Astrocyte of the spinal cord (primary cell): ENCODE measurements around the gene COL9A1.

Source experiments
- DNase-seq: peaks from one replicate; pipeline ENCODE4 v3.0.0; 2011; ENCODE audit warnings: low read depth, low spot score
- H3K4me3 ChIP-seq: 2 replicates; pipeline ENCODE4 v1.5.1; 2011; ENCODE audit warnings: low read depth, mild to moderate bottlenecking, low read length, moderate library complexity
- CTCF ChIP-seq: IDR thresholded peaks from 2 replicates; pipeline ENCODE4 v1.5.1; 2012; ENCODE audit warnings: low read depth, mild to moderate bottlenecking, low read length, inconsistent platforms
- in situ Hi-C: cut with HindIII; loops from 2 replicates; pipeline ENCODE4 v1.10.0; 2017; ENCODE audit warnings: low sequenced_read_pairs

The COL9A1 gene

GRCh38 chr6:70221715-70222438, 81.0 kb downstream of the COL9A1 start:
- no peak for TF ChIP-seq CTCF
- H3K4me3 ChIP-seq: no peak overlapping the region
- no peak for DNase-seq
- in situ Hi-C loops: no loop called here

- in situ Hi-C loops: no loop called here
- peak; percentile 66 for TF ChIP-seq CTCF
- DNase-seq: peak; percentile 42
- no peak overlapping the region for H3K4me3 ChIP-seq
Observed at GRCh38 chr6:70221025-70221714, 81.7 kb downstream of the COL9A1 start.

GRCh38 chr6:70219943-70220613, 82.8 kb downstream of the COL9A1 start:
- in situ Hi-C loops: no loop called here
- no peak overlapping the region for H3K4me3 ChIP-seq
- TF ChIP-seq CTCF: no peak
- DNase-seq: no peak

- no peak for TF ChIP-seq CTCF
- no peak overlapping the region for H3K4me3 ChIP-seq
- in situ Hi-C loops: no loop called here
- no peak for DNase-seq
Observed at GRCh38 chr6:70216767-70217166, 86.1 kb downstream of the COL9A1 start.

GRCh38 chr6:70215460-70216108, 87.3 kb downstream of the COL9A1 start:
- no peak for DNase-seq
- TF ChIP-seq CTCF: no peak
- H3K4me3 ChIP-seq: no peak overlapping the region
- in situ Hi-C loops: no loop called here

- in situ Hi-C loops: no loop called here
- peak; percentile 6 for DNase-seq
Observed at GRCh38 chr6:70210462-70210861, 92.4 kb downstream of the COL9A1 start.

More at GRCh38 chr6:70210462-70210861, 92.4 kb downstream of the COL9A1 start:
- H3K4me3 ChIP-seq: no peak overlapping the region
- peak; percentile 27 for TF ChIP-seq CTCF
